ENCODE measurements around the gene TBCK. TPM values are rescaled to one million over a fixed set of nuclear protein-coding genes. Genes with fewer than 3 reads are reported as not detected.

The TBCK gene
- total RNA-seq, 2 experiments from 2014 or later = 24.9 to 30.1 TPM

DNA sequence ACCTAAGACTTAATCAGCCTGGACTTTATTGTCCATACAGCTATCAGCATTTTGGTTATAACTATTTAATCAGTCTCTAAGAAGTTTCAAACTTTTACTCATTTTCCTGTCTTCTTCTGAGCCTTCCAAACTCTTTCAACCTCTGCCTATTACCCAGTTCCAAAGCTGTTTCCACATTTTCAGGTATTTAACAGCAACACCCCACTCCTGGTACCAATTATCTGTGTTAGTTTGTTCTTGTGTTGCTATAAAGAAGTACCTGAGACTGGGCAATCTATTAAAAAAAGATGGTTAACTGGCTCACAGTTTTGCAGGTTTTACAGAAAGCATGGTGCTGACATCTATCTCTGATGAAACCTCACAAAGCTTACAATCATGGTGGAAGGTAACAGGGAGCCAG, 225.2 kb downstream of the TBCK start:
- ChIA-PET CTCF (no interaction called here), POLR2A (no interaction called here)
- DNase-seq (no peak), ATAC-seq (no peak)
- Mint-ChIP-seq H3K27me3 (no peaks in the 10 kb centered on the region), H3K9me3 (peaks cover 30% of the 10 kb centered on the region), H3K4me1 (ENCODE audit: low read depth) (peaks cover under 1% of the 10 kb centered on the region), H3K27ac (no peak overlapping the region), H3K36me3 (ENCODE audit: low read depth) (peaks cover 89% of the 10 kb centered on the region), H3K4me3 (no peak overlapping the region)
- intact Hi-C loops (cut with micrococcal nuclease) = no loop called here
- TF ChIP-seq, protein P1, sequence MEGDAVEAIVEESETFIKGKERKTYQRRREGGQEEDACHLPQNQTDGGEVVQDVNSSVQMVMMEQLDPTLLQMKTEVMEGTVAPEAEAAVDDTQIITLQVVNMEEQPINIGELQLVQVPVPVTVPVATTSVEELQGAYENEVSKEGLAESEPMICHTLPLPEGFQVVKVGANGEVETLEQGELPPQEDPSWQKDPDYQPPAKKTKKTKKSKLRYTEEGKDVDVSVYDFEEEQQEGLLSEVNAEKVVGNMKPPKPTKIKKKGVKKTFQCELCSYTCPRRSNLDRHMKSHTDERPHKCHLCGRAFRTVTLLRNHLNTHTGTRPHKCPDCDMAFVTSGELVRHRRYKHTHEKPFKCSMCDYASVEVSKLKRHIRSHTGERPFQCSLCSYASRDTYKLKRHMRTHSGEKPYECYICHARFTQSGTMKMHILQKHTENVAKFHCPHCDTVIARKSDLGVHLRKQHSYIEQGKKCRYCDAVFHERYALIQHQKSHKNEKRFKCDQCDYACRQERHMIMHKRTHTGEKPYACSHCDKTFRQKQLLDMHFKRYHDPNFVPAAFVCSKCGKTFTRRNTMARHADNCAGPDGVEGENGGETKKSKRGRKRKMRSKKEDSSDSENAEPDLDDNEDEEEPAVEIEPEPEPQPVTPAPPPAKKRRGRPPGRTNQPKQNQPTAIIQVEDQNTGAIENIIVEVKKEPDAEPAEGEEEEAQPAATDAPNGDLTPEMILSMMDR (IDR thresholded peaks at IDR 0.05) = no peak

DNA sequence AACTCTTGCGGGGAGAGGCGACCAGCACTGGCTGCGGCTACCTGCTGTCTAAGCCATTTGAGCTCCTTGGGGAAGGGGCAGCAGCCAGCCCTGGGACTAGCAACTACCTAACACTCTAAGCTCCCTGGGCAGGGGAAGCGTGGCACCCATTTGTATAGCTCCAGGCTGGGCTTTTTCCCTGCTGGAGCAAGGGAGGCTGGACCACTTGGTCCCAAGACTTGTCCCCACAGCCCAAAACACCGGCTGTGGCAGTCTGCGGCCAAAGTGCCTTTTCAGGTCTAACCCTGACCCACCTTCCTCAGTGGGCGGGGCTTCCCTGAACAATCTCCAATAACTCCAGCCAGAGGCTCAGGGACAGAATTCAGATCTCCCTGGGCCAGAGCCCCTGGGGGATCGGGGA, 232.9 kb downstream of the TBCK start:
- no peak for ATAC-seq
- H3K36me3 Mint-ChIP-seq (ENCODE audit: low read depth) = peaks cover 88% of the 10 kb centered on the region
- H3K4me1 Mint-ChIP-seq (ENCODE audit: low read depth) = peaks cover 5% of the 10 kb centered on the region
- no peak overlapping the region for H3K27ac Mint-ChIP-seq
- intact Hi-C loops (cut with micrococcal nuclease) = no loop called here
- POLR2A ChIA-PET = no interaction called here
- no peak overlapping the region for H3K4me3 Mint-ChIP-seq
- H3K9me3 Mint-ChIP-seq = peaks cover 46% of the 10 kb centered on the region
- no peaks in the 10 kb centered on the region for H3K27me3 Mint-ChIP-seq
- TF ChIP-seq, protein P1 (IDR thresholded peaks at IDR 0.05) = no peak
- DNase-seq = no peak
- CTCF ChIA-PET = no interaction called here

DNA sequence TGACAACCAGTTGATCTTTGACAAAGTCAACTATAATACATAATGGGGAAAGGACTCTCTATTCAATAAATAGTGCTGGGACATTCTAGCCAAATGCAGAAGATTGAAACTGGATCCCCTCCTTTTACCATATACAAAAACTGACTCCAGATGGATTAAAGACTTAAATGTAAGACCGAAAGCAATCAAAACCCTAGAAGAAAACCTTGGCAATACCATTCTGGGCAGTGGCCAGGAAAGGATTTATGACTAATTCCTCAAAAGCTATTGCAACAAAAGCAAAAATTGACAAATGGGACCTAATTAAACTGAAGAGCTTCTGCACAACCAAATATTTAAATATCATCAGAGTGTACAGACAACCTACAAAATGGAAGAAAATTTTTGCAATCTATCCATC, 235.6 kb downstream of the TBCK start:
- ATAC-seq (no peak), DNase-seq (no peak)
- CTCF ChIA-PET = no interaction called here
- H3K4me3 Mint-ChIP-seq = no peak overlapping the region
- H3K36me3 Mint-ChIP-seq (ENCODE audit: low read depth) = peaks cover 88% of the 10 kb centered on the region
- H3K4me1 Mint-ChIP-seq (ENCODE audit: low read depth) = peaks cover under 1% of the 10 kb centered on the region
- H3K9me3 Mint-ChIP-seq = peaks cover 50% of the 10 kb centered on the region
- no peaks in the 10 kb centered on the region for H3K27me3 Mint-ChIP-seq
- H3K27ac Mint-ChIP-seq = no peak overlapping the region
- POLR2A ChIA-PET = no interaction called here
- TF ChIP-seq, protein P1 (IDR thresholded peaks at IDR 0.05) = no peak
- intact Hi-C loops (cut with micrococcal nuclease) = no loop called here

- CTCF ChIA-PET = no interaction called here
These were observed 236.4 kb downstream of the TBCK start for GRCh38 chr4:106079616-106080015.

GRCh38 chr4:106065018-106065417, 251.0 kb downstream of the TBCK start:
- ATAC-seq (no peak), DNase-seq (no peak)
- H3K4me3 Mint-ChIP-seq = no peak overlapping the region
- H3K9me3 Mint-ChIP-seq = no peaks in the 10 kb centered on the region
- intact Hi-C loops (cut with micrococcal nuclease) = no loop called here
- peaks cover 2% of the 10 kb centered on the region for H3K36me3 Mint-ChIP-seq (ENCODE audit: low read depth)
- CTCF ChIA-PET = no interaction called here
- TF ChIP-seq, protein P1 (IDR thresholded peaks at IDR 0.05) = no peak
- no peak overlapping the region for H3K27ac Mint-ChIP-seq
- no peaks in the 10 kb centered on the region for H3K4me1 Mint-ChIP-seq (ENCODE audit: low read depth)
- H3K27me3 Mint-ChIP-seq = no peaks in the 10 kb centered on the region
- POLR2A ChIA-PET = no interaction called here

More at GRCh38 chr4:106079616-106080015, 236.4 kb downstream of the TBCK start:
- H3K4me1 Mint-ChIP-seq (ENCODE audit: low read depth) = no peaks in the 10 kb centered on the region
- no peak overlapping the region for H3K27ac Mint-ChIP-seq
- no peak for DNase-seq
- H3K4me3 Mint-ChIP-seq = no peak overlapping the region
- intact Hi-C loops (cut with micrococcal nuclease) = no loop called here
- POLR2A ChIA-PET = no interaction called here
- no peaks in the 10 kb centered on the region for H3K27me3 Mint-ChIP-seq
- H3K36me3 Mint-ChIP-seq (ENCODE audit: low read depth) = peaks cover 87% of the 10 kb centered on the region
- ATAC-seq = no peak
- peaks cover 52% of the 10 kb centered on the region for H3K9me3 Mint-ChIP-seq
- TF ChIP-seq, protein P1 (IDR thresholded peaks at IDR 0.05) = no peak

Data from activated CD8-positive, alpha-beta T cell treated with anti-CD3 and anti-CD28 coated beads for 36 hours (primary cell).